HepG2 (cell line): ENCODE data around the gene R3HDM4. TPM values are rescaled to one million over a fixed set of nuclear protein-coding genes. Genes with fewer than 3 reads are reported as not detected.

Source experiments
- ATAC-seq: fragments of 200-7000 bp; cut with Tn5 transposase; 3 replicates; pipeline ENCODE4 v1.9.1; 2020; ENCODE audit warnings: mild to moderate bottlenecking, moderate library complexity
- BruUV-seq: library from RNA; stranded (reverse); fragments of 400-500 nt; replicated peaks from 2 replicates; lab custom pipeline; 2021; lab: Mats Ljungman, UMichigan
- CTCF ChIA-PET: fragments of 300-600 bp; formaldehyde crosslinking; extraction: SDS; loops from one replicate; lab custom pipeline; 2021; ENCODE audit warnings: low total read pairs, inconsistent platforms, low intra/inter-chr PET ratio; lab: Yijun Ruan, JAX
- POLR2A ChIA-PET: fragments of 350-600 bp; sonication (Branson Sonifier 250); formaldehyde crosslinking; loops from one replicate; lab custom pipeline; 2020; ENCODE audit warnings: antibody characterized with exemption, inconsistent platforms; lab: Yijun Ruan, JAX
- DNase-seq: peaks from one replicate; pipeline ENCODE4 v3.0.0-alpha.2; 2015; ENCODE audit warnings: low spot score
- FAIRE-seq: peaks from 3 replicates; lab custom pipeline; 2011; peaks lifted over from hg19 to GRCh38; lab: Jason Lieb, UNC
- H2AFZ ChIP-seq: one replicate; pipeline ENCODE4 v1.6.1; 2011; ENCODE audit warnings: low read length, inconsistent platforms
- H3K27ac ChIP-seq: fragments of 300-600 bp; 3 replicates; pipeline ENCODE4 v1.8.0; 2011; ENCODE audit warnings: mixed run types, mild to moderate bottlenecking, mixed read lengths, low read length, inconsistent platforms; ENCODE audit not compliant: insufficient read depth; ENCODE audit errors: extremely low read length
- H3K27me3 ChIP-seq, 2 experiments: fragments of 200-600 bp in 1 of 2; 2 replicates in 1 of 2; 3 replicates in 1 of 2; pipeline versions ENCODE4 v1.6.0 to v1.8.0; 2011; ENCODE audit warnings: low read length in 2 of 2, mild to moderate bottlenecking in 2 of 2, moderate library complexity in 2 of 2, inconsistent platforms in 1 of 2; ENCODE audit not compliant: insufficient read depth in 2 of 2, control insufficient read depth in 1 of 2
- H3K36me3 ChIP-seq, 2 experiments: fragments of 200-600 bp in 1 of 2; replicated peaks in 1 of 2; 2 replicates in 1 of 2; 3 replicates in 1 of 2; pipeline versions ENCODE4 v1.5.1 to v1.8.0; 2011; ENCODE audit warnings: low read length in 2 of 2, inconsistent platforms in 1 of 2; ENCODE audit not compliant: insufficient read depth in 2 of 2, control insufficient read depth in 1 of 2
- H3K4me1 ChIP-seq: 2 replicates; pipeline ENCODE4 v1.5.1; 2012; ENCODE audit warnings: low read length, inconsistent platforms; ENCODE audit not compliant: insufficient read depth
- H3K4me2 ChIP-seq: 2 replicates; pipeline ENCODE4 v1.6.0; 2011; ENCODE audit warnings: low read depth, low read length, inconsistent platforms
- H3K4me3 ChIP-seq, 3 experiments: fragments of 200-600 bp in 1 of 3; sonication (generic), shearing (Covaris generic) in 1 of 3; replicated peaks in 1 of 3; 2 replicates each; pipeline ENCODE4 v1.5.1; 2011 to 2016; ENCODE audit warnings: low read length in 3 of 3, inconsistent platforms in 2 of 3, low read depth in 2 of 3, mild to moderate bottlenecking in 2 of 3, control low read depth in 1 of 3, mixed read lengths in 1 of 3; ENCODE audit not compliant: insufficient read depth in 1 of 3
- H3K79me2 ChIP-seq: one replicate; pipeline ENCODE4 v1.6.1; 2011; ENCODE audit warnings: low read length, inconsistent platforms; ENCODE audit not compliant: insufficient read depth
- H3K9ac ChIP-seq: 2 replicates; pipeline ENCODE4 v1.6.0; 2011; ENCODE audit warnings: mild to moderate bottlenecking, low read depth, low read length, inconsistent platforms; ENCODE audit not compliant: insufficient read depth
- H3K9me3 ChIP-seq: 2 replicates; pipeline ENCODE4 v1.5.1; 2012; ENCODE audit warnings: mild to moderate bottlenecking, low read length
- H4K20me1 ChIP-seq: 2 replicates; pipeline ENCODE4 v1.6.0; 2011; ENCODE audit warnings: inconsistent platforms, mild to moderate bottlenecking, low read length, moderate library complexity; ENCODE audit not compliant: insufficient read depth
- RBFOX2 ChIP-seq: fragments of 200-400 bp; formaldehyde crosslinking; IDR thresholded peaks from 2 replicates; pipeline ENCODE4 v1.6.1; 2017; ENCODE audit warnings: low read depth, mild to moderate bottlenecking, low read length
- RFXANK ChIP-seq: IDR thresholded peaks from 2 replicates; pipeline ENCODE4 v1.6.1; 2016
- ZFY ChIP-seq: sonication (generic); formaldehyde crosslinking; IDR thresholded peaks from 2 replicates; pipeline ENCODE4 v1.4.0; 2020; ENCODE audit warnings: missing genetic modification reagents
- ZNF446 ChIP-seq: sonication (generic); formaldehyde crosslinking; IDR thresholded peaks from 2 replicates; pipeline ENCODE4 v1.5.0; 2020; ENCODE audit warnings: mild to moderate bottlenecking, missing genetic modification reagents
- WGBS: methylation state at CpG from one replicate; pipeline ENCODE4 v1.1.6; 2017; ENCODE audit warnings: low lambda C conversion rate; 5-methylcytosine and 5-hydroxymethylcytosine counted together
- in situ Hi-C: cut with HindIII; loops from 2 replicates; pipeline ENCODE4 v1.10.0; 2017; ENCODE audit warnings: low pct_unique_long_range_greater_than_20kb; ENCODE audit not compliant: extremely low pct_ligation_motif_present
- intact Hi-C: fragments of 100-400 bp; cut with micrococcal nuclease; formaldehyde crosslinking; loops from one replicate; pipeline ENCODE4 v1.10.0; 2022; ENCODE audit not compliant: unreplicated experiment
- polyA plus RNA-seq, 8 experiments: library from polyadenylated mRNA; depleted of rRNA in 3 of 8; stranded (reverse) in 7 of 8; unstranded in 1 of 8; fragments of >200 nt; fragmentation: Illumina TruSeq in 4 of 8; extraction: Trizol in 4 of 8; gene quantifications; 2 replicates each; pipeline versions ENCODE4 v1.2.1 to v1.2.3, GENCODE V29; 2011 to 2016; ENCODE audit warnings: low read depth in 4 of 8, missing spikeins in 1 of 8, mixed read lengths in 1 of 8; ENCODE audit not compliant: insufficient read depth in 1 of 8
- total RNA-seq, 5 experiments: library from RNA; depleted of rRNA; stranded (reverse); fragments of >200 nt; fragmentation: Illumina TruSeq; extraction: Trizol; gene quantifications; 2 replicates each; pipeline ENCODE4 v1.2.3, GENCODE V29; 2016; ENCODE audit warnings: low read depth in 1 of 5
- TF ChIP-seq, protein P1 (sequence below): sonication (generic); formaldehyde crosslinking; IDR thresholded peaks from 2 replicates; pipeline ENCODE4 v1.8.0; 2022; ENCODE audit warnings: missing genetic modification reagents, mild to moderate bottlenecking, inconsistent platforms, borderline replicate concordance

The R3HDM4 gene
- total and polyA plus RNA-seq, 2 of the 13 experiments (the other 11 are each of a cell fraction or from before 2014, with no cell fraction given), result 26.2 to 26.9 TPM

DNA sequence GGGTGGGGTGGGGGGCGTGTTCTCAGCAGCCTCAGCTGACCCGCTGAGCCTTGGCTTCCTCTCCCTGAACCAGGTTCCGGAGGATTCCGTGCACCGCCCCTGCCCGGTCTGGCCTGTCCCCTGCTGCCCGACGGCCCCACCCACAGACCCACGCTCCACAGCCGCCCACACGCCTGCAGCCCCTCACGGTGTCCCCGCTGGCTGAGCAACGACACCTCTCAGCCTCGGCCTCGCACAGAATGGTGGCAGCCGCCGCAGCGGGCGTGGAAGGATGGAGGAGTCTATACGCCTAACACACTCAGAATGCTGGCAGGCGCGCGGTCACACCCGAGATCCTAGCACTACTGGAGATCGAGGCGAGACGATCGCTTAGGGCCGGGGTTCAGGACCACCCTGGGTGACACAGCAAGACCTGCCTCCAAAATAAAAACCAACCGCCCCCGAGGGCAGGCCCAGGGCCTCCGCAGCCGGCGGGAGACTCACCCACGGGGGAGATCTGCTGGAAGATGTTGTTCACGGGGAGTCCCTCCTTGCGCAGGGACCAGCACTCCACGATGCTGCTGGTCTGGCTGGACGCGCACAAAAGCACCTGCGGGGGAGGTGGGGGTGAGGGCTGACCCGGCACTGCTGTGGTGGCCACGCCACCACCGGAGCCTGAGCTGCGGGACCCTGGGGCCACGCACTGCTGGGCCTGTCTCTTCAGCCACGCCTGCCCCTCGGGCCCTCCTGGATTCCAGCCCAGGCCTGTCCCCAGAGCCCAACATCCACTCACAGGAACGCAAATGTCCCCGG is 28.4 kb downstream of the R3HDM4 start:
- TF ChIP-seq, protein P1, sequence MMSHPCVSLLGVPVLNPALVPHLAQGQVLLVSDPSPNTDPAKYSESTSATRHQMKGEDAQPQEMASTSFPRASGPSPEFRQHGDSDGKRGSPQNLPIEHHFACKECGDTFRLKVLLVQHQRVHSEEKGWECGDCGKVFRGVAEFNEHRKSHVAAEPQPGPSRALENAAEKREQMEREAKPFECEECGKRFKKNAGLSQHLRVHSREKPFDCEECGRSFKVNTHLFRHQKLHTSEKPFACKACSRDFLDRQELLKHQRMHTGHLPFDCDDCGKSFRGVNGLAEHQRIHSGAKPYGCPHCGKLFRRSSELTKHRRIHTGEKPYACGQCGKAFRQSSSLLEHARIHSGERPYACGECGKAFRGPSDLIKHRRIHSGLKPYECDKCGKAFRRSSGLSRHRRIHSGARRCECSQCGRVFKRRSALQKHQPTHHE, result no peak
- TF ChIP-seq RBFOX2, result 0 out of 2 replicates have a peak, but pooled peaks have one; percentile 34
- TF ChIP-seq, all 625 proteins: peak for 1
- Histone ChIP-seq H3K79me2 (no peaks in the 10 kb centered on the region), H3K9me3 (no peaks in the 10 kb centered on the region), H3K4me3 (no peak overlapping the region), H3K4me1 (peaks cover 9% of the 10 kb centered on the region), H3K4me2 (no peak overlapping the region), H2AFZ (no peak overlapping the region), H3K27ac (no peak overlapping the region), H3K36me3 (peaks cover 20 to 37% of the 10 kb centered on the region in 2 experiments; a peak in 4 of 5 replicates), H4K20me1 (no peaks in the 10 kb centered on the region; the same call in 1 of the 2 replicates), H3K27me3 (no peaks in the 10 kb centered on the region), H3K9ac (no peak overlapping the region)
- 97% methylated on average over 23 of the region's 51 CpGs for WGBS
- CTCF ChIA-PET, result no interaction called here
- DNase-seq (no peak), FAIRE-seq (no peak), ATAC-seq (no peak)
- no TSS peak for BruUV-seq
- in situ Hi-C loops (no loop called here), intact Hi-C loops (no loop called here)
- POLR2A ChIA-PET, result no interaction called here

DNA sequence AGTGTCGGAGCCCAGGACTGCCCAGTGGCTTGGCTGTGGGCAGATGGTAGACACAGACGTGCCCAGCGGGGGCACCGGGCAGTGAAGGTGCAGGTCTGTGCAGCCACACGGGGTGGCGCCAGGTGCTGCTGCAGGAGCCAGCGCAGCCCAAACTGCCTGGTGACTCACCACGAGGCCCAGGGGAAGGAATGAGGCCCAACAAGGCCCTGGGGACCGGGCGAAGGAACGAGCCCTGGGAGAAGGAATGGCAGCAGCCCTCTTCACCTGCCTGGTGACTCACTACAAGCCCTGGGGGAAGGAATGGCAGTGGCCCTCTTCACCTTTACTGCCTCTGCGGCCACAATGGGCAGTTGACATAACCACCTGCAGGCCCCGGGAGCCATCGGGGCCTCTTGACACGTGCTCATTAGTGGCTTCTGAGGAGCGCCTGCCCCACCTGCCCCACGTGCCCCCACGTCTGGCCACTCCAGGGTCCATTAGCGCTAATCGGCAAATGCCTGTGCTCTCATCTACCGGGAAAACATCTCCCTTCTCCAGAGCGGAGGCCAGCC is 29.3 kb downstream of the R3HDM4 start:
- ChIA-PET CTCF (no interaction called here), POLR2A (no interaction called here)
- Histone ChIP-seq H3K27me3 (no peaks in the 10 kb centered on the region), H3K4me3 (no peak overlapping the region), H3K27ac (no peak overlapping the region), H3K9me3 (no peaks in the 10 kb centered on the region), H3K79me2 (no peaks in the 10 kb centered on the region), H3K4me2 (no peak overlapping the region), H3K4me1 (peaks cover 9% of the 10 kb centered on the region), H3K36me3 (peaks cover 17 to 35% of the 10 kb centered on the region in 2 experiments; a peak in 4 of 5 replicates), H4K20me1 (no peaks in the 10 kb centered on the region), H2AFZ (no peak overlapping the region), H3K9ac (no peak overlapping the region)
- intact Hi-C loops, result no loop called here
- in situ Hi-C loops, result no loop called here
- TF ChIP-seq ZNF446, result no peak
- 0 out of 2 replicates have a peak, but pooled peaks have one; percentile 36 for TF ChIP-seq RBFOX2
- TF ChIP-seq RFXANK (CRISPR knock-in tag), result no peak
- TF ChIP-seq ZFY (CRISPR knock-in tag), result no peak
- FAIRE-seq, result no peak
- BruUV-seq, result no TSS peak
- 98% methylated on average over 18 of the region's 22 CpGs for WGBS
- no peak for DNase-seq
- no peak for ATAC-seq
